NCI-H1105 (cell line): ENCODE results near the gene TTC23L.
"Not testable (repeated sequence)": the region's sequence is repeated elsewhere in the genome, so short reads cannot be mapped to it uniquely, and the experiment has no call there.

ENCODE experiments used
- DNase-seq: peaks from one replicate; lab custom pipeline; 2025; lab: John Stamatoyannopoulos, UW

The TTC23L gene

GRCh38 chr5:34838785-34839714 is at the start of gene TTC23L:
TSS of gene TTC23L (plus strand) at chr5:34839164. CDS start at chr5:34840672, 1,508 bp downstream.
- peak; percentile 95 for DNase-seq

GRCh38 chr5:34789639-34790038 is 49.3 kb upstream of the TTC23L start:
- no peak for DNase-seq

GRCh38 chr5:34790069-34790468 is 48.9 kb upstream of the TTC23L start:
- no peak for DNase-seq

- no peak for DNase-seq
Measured at GRCh38 chr5:34791761-34792244, 47.2 kb upstream of the TTC23L start.

GRCh38 chr5:34802834-34803563 is 36.0 kb upstream of the TTC23L start:
- DNase-seq: no peak

GRCh38 chr5:34803974-34804732 is 34.8 kb upstream of the TTC23L start:
- no peak for DNase-seq

GRCh38 chr5:34804913-34805312 is 34.1 kb upstream of the TTC23L start:
- DNase-seq: no peak

- DNase-seq: no peak
Measured at GRCh38 chr5:34806532-34806931, 32.4 kb upstream of the TTC23L start.

GRCh38 chr5:34811706-34812105 is 27.3 kb upstream of the TTC23L start:
- DNase-seq: no peak

GRCh38 chr5:34813509-34813908 is 25.5 kb upstream of the TTC23L start:
- no peak for DNase-seq

GRCh38 chr5:34817558-34818351 is 21.2 kb upstream of the TTC23L start:
- DNase-seq: no peak

- DNase-seq: no peak
Measured at GRCh38 chr5:34818717-34819116, 20.2 kb upstream of the TTC23L start.

- no peak for DNase-seq
Measured at GRCh38 chr5:34820593-34820992, 18.4 kb upstream of the TTC23L start.

GRCh38 chr5:34822956-34823715 is 15.8 kb upstream of the TTC23L start:
- no peak for DNase-seq

GRCh38 chr5:34826347-34826746 is 12.6 kb upstream of the TTC23L start:
- DNase-seq: no peak

- no peak for DNase-seq
Measured at GRCh38 chr5:34827588-34828506, 11.1 kb upstream of the TTC23L start.

- not testable (repeated sequence) for DNase-seq
Measured at GRCh38 chr5:34830827-34831226, 8.1 kb upstream of the TTC23L start.

GRCh38 chr5:34831303-34831702 is 7.7 kb upstream of the TTC23L start:
- no peak for DNase-seq

- no peak for DNase-seq
Measured at GRCh38 chr5:34832568-34832967, 6.4 kb upstream of the TTC23L start.
